Testis (tissue), 2 donors: Measurements from ENCODE around the gene LMCD1.

Source experiments
- CTCF ChIP-seq, 3 experiments: fragments of 450-650 bp in 2 of 3; fragments of 200-600 bp in 1 of 3; sonication (generic) in 1 of 3; IDR thresholded peaks; one replicate each; pipeline ENCODE4 v1.5.1; 2016 to 2019; ENCODE audit warnings: antibody characterized with exemption in 3 of 3, mild to moderate bottlenecking in 2 of 3, moderate library complexity in 1 of 3
- POLR2A ChIP-seq: fragments of 450-650 bp; IDR thresholded peaks from one replicate; pipeline ENCODE4 v1.6.1; 2017; ENCODE audit warnings: antibody characterized with exemption, mild to moderate bottlenecking, moderate library complexity

- TF ChIP-seq CTCF (IDR thresholded peaks at IDR 0.05), result no peak
- no peak for TF ChIP-seq POLR2A
These were observed 57.7 kb downstream of the LMCD1 start for GRCh38 chr3:8559351-8559750.
